Coronary artery (tissue), 2 donors: ENCODE results near the gene SH3RF1.

Source experiments
- DNase-seq: peaks from one replicate; pipeline ENCODE4 v3.0.0-alpha.2; 2017; ENCODE audit warnings: low spot score
- H3K27ac ChIP-seq, 2 donors: fragments of 200-600 bp; sonication (generic); one replicate each; pipeline ENCODE4 v1.5.1; 2016 to 2019
- H3K4me3 ChIP-seq: fragments of 200-600 bp; sonication (generic); 2 replicates; pipeline ENCODE4 v1.5.1; 2016; ENCODE audit warnings: mild to moderate bottlenecking, moderate library complexity
- TF ChIP-seq, protein P1 (sequence below): fragments of 200-600 bp; sonication (generic); IDR thresholded peaks from one replicate; pipeline ENCODE4 v1.5.1; 2019; ENCODE audit warnings: antibody characterized with exemption

Gene SH3RF1

DNA sequence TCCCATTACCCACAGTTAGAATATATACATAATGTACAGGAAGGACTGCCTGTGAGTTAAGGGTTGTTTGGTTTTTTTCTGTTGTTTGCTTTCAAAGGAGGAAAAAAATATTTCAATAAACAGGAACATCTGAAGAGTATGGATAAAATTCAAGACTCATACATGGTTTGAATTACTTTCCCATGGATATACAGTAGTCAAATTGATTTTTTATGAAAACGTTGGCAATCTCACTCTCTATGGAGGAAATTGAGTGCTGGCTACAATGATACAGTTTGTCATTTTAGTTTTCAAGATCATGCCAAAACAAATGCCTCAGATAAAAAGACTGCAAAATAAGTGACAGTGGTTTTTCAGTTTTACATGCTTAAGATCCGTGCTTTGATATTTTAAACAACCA lies 116.6 kb downstream of the SH3RF1 start:
- no peak overlapping the region for H3K4me3 ChIP-seq
- TF ChIP-seq, protein P1, sequence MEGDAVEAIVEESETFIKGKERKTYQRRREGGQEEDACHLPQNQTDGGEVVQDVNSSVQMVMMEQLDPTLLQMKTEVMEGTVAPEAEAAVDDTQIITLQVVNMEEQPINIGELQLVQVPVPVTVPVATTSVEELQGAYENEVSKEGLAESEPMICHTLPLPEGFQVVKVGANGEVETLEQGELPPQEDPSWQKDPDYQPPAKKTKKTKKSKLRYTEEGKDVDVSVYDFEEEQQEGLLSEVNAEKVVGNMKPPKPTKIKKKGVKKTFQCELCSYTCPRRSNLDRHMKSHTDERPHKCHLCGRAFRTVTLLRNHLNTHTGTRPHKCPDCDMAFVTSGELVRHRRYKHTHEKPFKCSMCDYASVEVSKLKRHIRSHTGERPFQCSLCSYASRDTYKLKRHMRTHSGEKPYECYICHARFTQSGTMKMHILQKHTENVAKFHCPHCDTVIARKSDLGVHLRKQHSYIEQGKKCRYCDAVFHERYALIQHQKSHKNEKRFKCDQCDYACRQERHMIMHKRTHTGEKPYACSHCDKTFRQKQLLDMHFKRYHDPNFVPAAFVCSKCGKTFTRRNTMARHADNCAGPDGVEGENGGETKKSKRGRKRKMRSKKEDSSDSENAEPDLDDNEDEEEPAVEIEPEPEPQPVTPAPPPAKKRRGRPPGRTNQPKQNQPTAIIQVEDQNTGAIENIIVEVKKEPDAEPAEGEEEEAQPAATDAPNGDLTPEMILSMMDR, result no peak
- no peak for DNase-seq
- H3K27ac ChIP-seq, result no peak overlapping the region

DNA sequence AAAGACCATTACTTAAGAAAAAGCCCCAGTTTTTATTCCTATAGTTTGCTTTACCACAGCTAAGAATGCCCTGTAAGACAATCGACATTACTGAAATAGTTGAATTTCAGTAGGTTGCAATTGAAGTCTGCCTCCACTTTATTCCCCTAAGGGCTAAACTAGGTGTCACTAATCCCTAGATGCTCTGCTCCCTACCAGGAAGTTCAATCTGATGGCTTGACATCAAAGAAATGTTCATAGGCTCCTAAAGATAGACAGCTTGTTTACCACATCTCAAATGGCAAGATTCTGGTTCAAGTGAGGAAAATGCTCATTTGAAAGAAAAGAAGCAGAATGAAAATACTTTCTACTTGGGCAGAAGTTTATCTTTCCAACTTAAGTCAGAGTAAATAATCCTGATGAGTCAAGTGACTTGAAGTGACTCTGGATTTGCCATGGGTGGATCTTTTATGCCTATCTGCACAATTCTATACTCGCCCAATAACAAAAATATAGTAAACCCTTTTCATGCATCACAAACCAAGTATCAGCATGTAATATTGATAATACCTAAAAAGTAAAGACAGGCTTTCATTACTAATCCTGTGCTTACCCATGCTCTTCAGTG lies 117.2 kb downstream of the SH3RF1 start:
- H3K27ac ChIP-seq, result no peak overlapping the region
- TF ChIP-seq, protein P1, result no peak
- no peak overlapping the region for H3K4me3 ChIP-seq
- DNase-seq, result no peak

DNA sequence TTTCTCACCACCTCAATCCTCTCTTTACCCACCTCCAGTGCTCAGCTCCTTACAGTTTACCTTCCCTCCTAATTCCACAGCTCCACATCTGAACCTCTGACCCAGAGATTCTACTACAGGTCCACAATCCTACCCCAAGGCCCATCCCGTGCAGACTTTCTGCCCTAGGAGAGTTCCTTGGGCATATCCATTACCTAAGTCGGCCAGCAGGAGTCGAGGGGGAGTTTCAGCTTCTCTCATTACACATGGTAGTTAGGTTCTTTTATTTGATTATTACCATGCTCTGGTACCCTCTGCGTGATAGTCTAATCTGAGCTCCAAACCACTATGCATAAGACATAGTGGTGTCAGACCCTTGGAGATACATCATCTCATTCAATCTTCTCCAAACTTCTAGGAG lies 117.9 kb downstream of the SH3RF1 start:
- H3K4me3 ChIP-seq, result no peak overlapping the region
- DNase-seq, result no peak
- TF ChIP-seq, protein P1, result no peak
- H3K27ac ChIP-seq, result no peak overlapping the region

DNA sequence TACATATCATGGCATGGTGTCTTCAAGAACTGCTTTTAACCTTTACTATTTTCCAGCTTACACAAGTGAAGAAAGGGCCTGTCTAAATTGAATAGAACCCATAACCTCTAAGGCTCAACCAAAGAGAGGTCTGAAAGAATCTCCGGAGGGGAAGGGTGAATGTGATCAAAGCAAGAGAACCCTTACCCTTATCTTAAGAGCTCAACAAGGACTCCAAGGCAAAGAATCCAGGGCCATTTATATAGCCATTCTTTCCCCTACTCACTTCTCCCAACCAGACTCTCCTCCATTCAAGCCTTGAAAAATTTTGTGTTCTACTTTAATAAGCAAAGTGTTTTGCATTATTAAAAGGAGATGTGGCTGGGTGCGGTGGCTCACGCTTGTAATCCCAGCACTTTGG lies 118.7 kb downstream of the SH3RF1 start:
- H3K4me3 ChIP-seq, result no peak overlapping the region
- no peak for DNase-seq
- TF ChIP-seq, protein P1, result no peak
- H3K27ac ChIP-seq, result no peak overlapping the region

DNA sequence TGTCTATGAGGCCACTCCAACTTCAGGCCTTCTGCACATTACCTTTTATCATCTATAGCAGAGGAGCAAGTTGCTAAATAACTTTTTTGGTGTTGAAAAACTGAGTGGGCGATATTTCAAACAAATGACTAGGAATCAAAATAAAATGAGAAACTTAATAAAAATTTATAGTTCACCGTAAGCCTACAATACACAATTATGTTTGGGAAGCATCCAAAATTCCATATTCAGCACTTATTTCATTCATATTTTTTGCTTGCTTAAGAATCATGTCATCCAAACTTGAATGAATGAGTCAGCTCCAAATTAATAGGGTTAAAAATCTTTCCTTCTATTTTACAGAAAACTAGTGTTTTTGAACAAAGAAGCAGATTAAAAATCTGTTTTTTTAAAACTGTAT lies 119.1 kb downstream of the SH3RF1 start:
- Histone ChIP-seq H3K4me3 (no peak overlapping the region), H3K27ac (no peak overlapping the region)
- no peak for DNase-seq
- TF ChIP-seq, protein P1, result no peak

DNA sequence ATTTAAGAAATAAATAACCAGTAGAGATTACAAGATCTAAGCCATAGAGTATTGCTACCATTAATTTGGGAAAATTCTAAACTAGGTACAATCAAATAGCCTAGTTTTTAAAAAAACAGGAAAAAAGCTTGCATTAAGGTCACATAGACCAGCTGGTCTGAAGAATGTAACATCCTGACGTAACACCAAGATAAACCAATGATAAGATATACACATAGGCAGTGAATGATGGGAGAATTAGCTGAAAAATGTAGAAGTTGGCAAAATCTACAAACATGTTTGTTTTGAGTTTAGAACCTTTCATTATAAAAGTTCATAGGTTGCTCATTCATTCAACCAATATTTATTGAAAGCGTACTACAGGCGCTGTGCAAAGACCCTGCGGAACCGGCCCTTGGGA lies 120.0 kb downstream of the SH3RF1 start:
- DNase-seq, result no peak
- H3K27ac ChIP-seq, result no peak overlapping the region
- TF ChIP-seq, protein P1, result no peak
- no peak overlapping the region for H3K4me3 ChIP-seq

DNA sequence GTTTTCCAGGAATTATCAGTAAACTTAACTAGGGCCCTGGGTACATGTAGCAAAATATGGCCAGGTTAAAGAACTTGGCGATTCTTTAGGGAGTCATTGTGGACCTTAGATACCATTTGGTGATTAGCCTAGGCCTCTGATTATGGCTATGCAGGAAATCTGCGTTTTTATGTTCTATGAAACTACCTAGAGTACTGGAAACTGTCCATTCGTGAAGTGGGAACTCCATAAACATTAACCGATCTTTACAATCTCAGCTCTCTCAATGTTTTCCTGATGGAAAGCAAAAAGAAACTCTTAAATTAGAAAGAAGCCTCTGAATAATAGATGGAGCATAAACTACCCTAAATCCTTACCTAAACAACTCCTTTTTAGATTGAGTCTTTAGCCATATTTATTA lies 121.9 kb downstream of the SH3RF1 start:
- Histone ChIP-seq H3K27ac (no peak overlapping the region), H3K4me3 (no peak overlapping the region)
- TF ChIP-seq, protein P1, result no peak
- no peak for DNase-seq
